Measurements from ENCODE around the gene ZNF772.

DNA sequence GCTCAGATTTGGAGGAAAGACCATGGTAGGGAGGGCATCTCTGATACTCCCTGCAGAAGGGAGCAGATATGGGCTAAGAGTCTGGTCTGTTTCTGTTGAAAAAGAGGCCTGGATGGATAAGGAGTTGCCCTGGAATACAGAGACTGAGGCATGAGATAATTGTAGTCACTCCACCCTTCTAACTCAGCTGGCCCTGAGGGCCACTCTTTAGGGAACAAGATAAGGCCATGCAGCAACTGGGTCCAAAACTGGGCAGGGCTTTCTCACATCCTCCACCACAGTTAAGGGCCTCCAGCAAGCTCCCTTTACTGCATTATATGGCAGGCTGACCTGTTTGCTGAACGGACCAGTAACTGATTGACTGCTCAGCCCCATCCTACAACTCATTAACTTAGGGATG, 40.9 kb downstream of the ZNF772 start:
- TF ChIP-seq ZNF274 (IDR thresholded peaks at IDR 0.05; ENCODE audit: low read depth, low read length) (no peak), SUZ12 (IDR thresholded peaks at IDR 0.05; ENCODE audit: extremely low read depth, insufficient read depth, insufficient read length) (no peak), YY1 (IDR thresholded peaks at IDR 0.05; ENCODE audit: insufficient read depth, insufficient read length) (no peak)
